ENCODE data around the gene STAP2.

DNA sequence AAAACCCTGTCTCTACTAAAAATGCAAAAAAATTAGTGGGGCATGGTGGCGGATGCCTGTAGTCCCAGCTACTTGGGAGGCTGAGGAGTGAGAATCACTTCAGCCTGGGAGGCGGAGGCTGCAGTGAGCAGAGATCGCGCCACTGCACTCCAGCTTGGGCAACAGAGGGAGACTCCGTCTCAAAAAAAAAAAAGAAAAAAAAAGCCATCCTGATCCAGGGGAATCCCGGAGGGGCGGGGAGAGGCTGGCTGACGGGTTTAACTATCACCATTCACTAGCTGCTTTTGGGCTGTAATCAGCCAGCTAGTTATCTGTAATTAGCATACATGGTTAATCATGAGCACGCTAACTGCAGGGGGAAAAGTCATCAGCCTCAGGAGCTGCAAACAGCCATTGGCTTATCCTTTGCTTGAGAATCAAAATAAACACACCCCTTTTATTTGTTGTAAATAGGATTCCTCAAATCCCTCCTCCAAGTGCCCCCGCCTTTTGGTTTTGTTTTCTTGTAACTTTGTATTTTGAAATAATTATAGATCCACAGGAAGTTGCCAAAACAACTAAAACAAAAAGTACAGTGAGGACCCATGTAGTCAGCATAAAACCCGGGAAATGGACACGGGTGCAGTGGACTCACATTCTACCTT is 24.7 kb downstream of the STAP2 start:
- TF ChIP-seq EED (IDR thresholded peaks at IDR 0.05; ENCODE audit: low read depth) = no peak
- TF ChIP-seq RAD21 (IDR thresholded peaks at IDR 0.05; ENCODE audit: insufficient read depth, low read depth, low read length) = no peak

All from GM12878 (cell line).